Karpas-422 (cell line): Measurements from ENCODE around the gene TESMIN. TPM values are rescaled to one million over a fixed set of nuclear protein-coding genes. Genes with fewer than 3 reads are reported as not detected.

Experiments used
- DNase-seq: peaks from one replicate; pipeline ENCODE4 v3.0.0-alpha.2; 2015
- H2AFZ ChIP-seq: fragments of 200-600 bp; sonication (generic); 2 replicates; pipeline ENCODE4 v1.6.1; 2014; ENCODE audit warnings: antibody characterized with exemption, low read length, mixed read lengths
- H3K27ac ChIP-seq: fragments of 200-600 bp; sonication (generic); 2 replicates; pipeline ENCODE4 v1.5.1; 2014; ENCODE audit warnings: mild to moderate bottlenecking, low read length, moderate library complexity
- H3K27me3 ChIP-seq: fragments of 200-600 bp; sonication (generic); 2 replicates; pipeline ENCODE4 v1.6.1; 2014; ENCODE audit warnings: low read length, mixed read lengths
- H3K36me3 ChIP-seq: fragments of 200-600 bp; sonication (generic); 2 replicates; pipeline ENCODE4 v1.6.1; 2014; ENCODE audit warnings: low read length, mixed read lengths; ENCODE audit not compliant: insufficient read depth
- H3K4me1 ChIP-seq: fragments of 200-600 bp; sonication (generic); 2 replicates; pipeline ENCODE4 v1.6.1; 2014; ENCODE audit warnings: mild to moderate bottlenecking, low read length, mixed read lengths
- H3K4me2 ChIP-seq: fragments of 200-600 bp; sonication (generic); 2 replicates; pipeline ENCODE4 v1.6.1; 2014; ENCODE audit warnings: low read length, low read depth, mild to moderate bottlenecking; ENCODE audit not compliant: poor library complexity, severe bottlenecking
- H3K4me3 ChIP-seq: fragments of 200-600 bp; sonication (generic); 2 replicates; pipeline ENCODE4 v1.5.1; 2014; ENCODE audit warnings: mild to moderate bottlenecking, antibody characterized with exemption, low read length, mixed read lengths
- H3K79me2 ChIP-seq: fragments of 200-600 bp; sonication (generic); 2 replicates; pipeline ENCODE4 v1.6.1; 2014; ENCODE audit warnings: mild to moderate bottlenecking, low read length, mixed read lengths
- H3K9ac ChIP-seq: fragments of 200-600 bp; sonication (generic); 2 replicates; pipeline ENCODE4 v1.6.0; 2014; ENCODE audit warnings: low read length
- H3K9me2 ChIP-seq: fragments of 200-600 bp; sonication (generic), shearing (Covaris generic); replicated peaks from 2 replicates; pipeline ENCODE4 v1.6.0; 2014; ENCODE audit warnings: mild to moderate bottlenecking, low read length, moderate library complexity; ENCODE audit not compliant: insufficient read depth
- H3K9me3 ChIP-seq: fragments of 300-700, 200-600 bp; sonication (generic); 2 replicates; pipeline ENCODE4 v1.6.1; 2014; ENCODE audit warnings: low read length, mixed read lengths
- H4K20me1 ChIP-seq: fragments of 200-600 bp; sonication (generic); 2 replicates; pipeline ENCODE4 v1.6.1; 2014; ENCODE audit warnings: mild to moderate bottlenecking, antibody characterized with exemption, low read length, low read depth; ENCODE audit not compliant: insufficient read depth
- total RNA-seq: library from RNA; depleted of rRNA; stranded (reverse); fragments of >200 nt; shearing (Covaris generic); gene quantifications from 2 replicates; pipeline ENCODE4 v1.2.3, GENCODE V29; 2014; ENCODE audit warnings: low replicate concordance

TESMIN gene
- total RNA-seq, 1 experiment from 2014 or later, result not detected

DNA sequence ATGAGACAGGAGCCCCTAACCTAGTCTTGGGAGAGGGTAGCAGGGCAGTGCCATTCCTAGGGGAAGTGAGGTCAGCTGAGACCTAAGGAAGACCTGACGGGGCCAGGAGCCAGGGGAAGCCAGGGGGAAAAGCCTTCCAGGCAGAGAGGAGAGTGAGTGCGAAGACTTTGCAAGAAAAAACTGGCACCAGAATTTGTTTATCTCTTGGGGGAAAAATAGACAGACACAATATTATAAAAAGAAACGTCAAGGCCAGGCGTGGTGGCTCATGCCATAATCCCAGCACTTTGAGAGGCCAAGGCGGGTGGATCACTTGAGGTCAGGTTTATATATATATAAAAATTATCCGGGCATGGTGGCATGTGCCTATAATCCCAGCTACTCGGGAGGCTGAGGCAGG, 26.9 kb upstream of the TESMIN start:
- Histone ChIP-seq H3K9ac (no peak overlapping the region), H3K79me2 (no peaks in the 10 kb centered on the region), H3K4me3 (no peak overlapping the region), H3K4me2 (no peak overlapping the region), H4K20me1 (no peaks in the 10 kb centered on the region), H2AFZ (no peak overlapping the region), H3K9me3 (no peaks in the 10 kb centered on the region), H3K27ac (no peak overlapping the region), H3K27me3 (no peaks in the 10 kb centered on the region), H3K36me3 (no peaks in the 10 kb centered on the region), H3K9me2 (no peaks in the 10 kb centered on the region), H3K4me1 (no peaks in the 10 kb centered on the region)
- no peak for DNase-seq

GRCh38 chr11:68776442-68777235, 25.3 kb upstream of the TESMIN start:
- Histone ChIP-seq H3K9ac (no peak overlapping the region), H4K20me1 (no peaks in the 10 kb centered on the region), H2AFZ (no peak overlapping the region), H3K27me3 (no peaks in the 10 kb centered on the region), H3K4me2 (no peak overlapping the region), H3K4me3 (no peak overlapping the region), H3K9me3 (no peaks in the 10 kb centered on the region), H3K9me2 (no peaks in the 10 kb centered on the region), H3K36me3 (no peaks in the 10 kb centered on the region), H3K4me1 (no peaks in the 10 kb centered on the region), H3K79me2 (no peaks in the 10 kb centered on the region), H3K27ac (no peak overlapping the region)
- no peak for DNase-seq

DNA sequence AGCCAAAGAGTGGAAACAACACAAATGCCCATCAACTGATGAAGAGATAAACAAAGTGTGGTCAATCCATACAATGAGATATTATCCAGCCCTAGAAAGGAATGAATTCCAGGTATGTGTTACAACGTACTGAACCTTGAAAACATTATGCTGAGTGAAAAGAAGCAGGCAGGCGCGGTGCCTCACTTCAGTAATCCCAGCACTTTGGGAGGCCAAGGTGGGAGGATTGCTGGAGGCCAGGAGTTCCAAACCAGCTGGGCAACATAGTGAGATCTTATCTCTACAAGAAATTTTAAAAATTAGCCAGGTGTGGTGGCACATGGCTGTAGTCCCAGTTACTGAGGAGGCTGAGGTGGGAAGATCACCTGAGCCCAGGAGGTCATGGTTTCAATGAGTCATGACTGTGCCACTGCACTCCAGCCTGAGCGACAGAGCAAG, 24.6 kb upstream of the TESMIN start:
- Histone ChIP-seq H3K27ac (no peak overlapping the region), H3K4me3 (no peak overlapping the region), H4K20me1 (no peaks in the 10 kb centered on the region), H3K36me3 (no peaks in the 10 kb centered on the region), H3K9ac (no peak overlapping the region), H3K27me3 (no peaks in the 10 kb centered on the region), H3K9me3 (no peaks in the 10 kb centered on the region), H3K4me2 (no peak overlapping the region), H3K79me2 (no peaks in the 10 kb centered on the region), H2AFZ (no peak overlapping the region), H3K9me2 (no peaks in the 10 kb centered on the region), H3K4me1 (no peaks in the 10 kb centered on the region)
- DNase-seq, result no peak

DNA sequence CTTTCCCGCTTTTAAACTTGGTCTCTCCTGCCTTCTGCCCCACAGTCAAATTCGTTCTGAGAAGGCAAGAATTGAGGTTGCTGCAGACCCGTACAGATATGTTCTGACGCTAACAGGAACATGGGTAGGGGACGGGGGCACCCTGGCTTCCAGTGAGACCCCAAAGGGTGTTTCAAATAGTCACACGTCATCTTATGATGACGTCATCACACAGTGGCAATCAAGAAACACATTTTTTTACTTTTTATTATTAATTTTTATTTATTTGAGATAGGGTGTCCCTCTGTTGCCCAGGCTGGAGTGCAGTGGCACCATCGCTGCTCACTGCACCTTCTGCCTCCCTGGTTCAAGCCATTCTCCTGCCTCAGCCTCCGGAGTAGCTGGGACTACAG, 22.9 kb upstream of the TESMIN start:
- Histone ChIP-seq H3K9me2 (no peaks in the 10 kb centered on the region), H3K9ac (no peak overlapping the region), H3K27me3 (no peaks in the 10 kb centered on the region), H3K36me3 (no peaks in the 10 kb centered on the region), H3K9me3 (no peaks in the 10 kb centered on the region), H3K27ac (no peak overlapping the region), H3K79me2 (no peaks in the 10 kb centered on the region), H3K4me2 (no peak overlapping the region), H3K4me3 (no peak overlapping the region), H3K4me1 (no peaks in the 10 kb centered on the region), H2AFZ (no peak overlapping the region), H4K20me1 (no peaks in the 10 kb centered on the region)
- no peak for DNase-seq

- Histone ChIP-seq H3K9me3 (no peaks in the 10 kb centered on the region), H3K27ac (no peak overlapping the region)
These were observed 22.3 kb upstream of the TESMIN start for GRCh38 chr11:68773521-68774193.

GRCh38 chr11:68772936-68773335, 21.6 kb upstream of the TESMIN start:
- Histone ChIP-seq H3K79me2 (no peaks in the 10 kb centered on the region), H3K4me1 (no peaks in the 10 kb centered on the region), H4K20me1 (no peaks in the 10 kb centered on the region), H3K36me3 (no peaks in the 10 kb centered on the region), H3K9ac (no peak overlapping the region), H3K9me2 (no peaks in the 10 kb centered on the region), H3K27ac (no peak overlapping the region), H3K27me3 (no peaks in the 10 kb centered on the region), H3K4me3 (no peak overlapping the region), H2AFZ (no peak overlapping the region), H3K4me2 (no peak overlapping the region), H3K9me3 (no peaks in the 10 kb centered on the region)
- DNase-seq, result no peak

More at GRCh38 chr11:68773521-68774193, 22.3 kb upstream of the TESMIN start:
- H4K20me1 ChIP-seq, result no peaks in the 10 kb centered on the region
- H3K9me2 ChIP-seq, result no peaks in the 10 kb centered on the region
- H3K36me3 ChIP-seq, result no peaks in the 10 kb centered on the region
- H3K79me2 ChIP-seq, result no peaks in the 10 kb centered on the region
- H3K9ac ChIP-seq, result no peak overlapping the region
- no peak overlapping the region for H3K4me3 ChIP-seq
- no peaks in the 10 kb centered on the region for H3K4me1 ChIP-seq
- DNase-seq, result no peak
- H3K4me2 ChIP-seq, result no peak overlapping the region
- H2AFZ ChIP-seq, result no peak overlapping the region
- no peaks in the 10 kb centered on the region for H3K27me3 ChIP-seq

GRCh38 chr11:68770781-68771180, 19.5 kb upstream of the TESMIN start:
- no peaks in the 10 kb centered on the region for H3K9me3 ChIP-seq
- H3K4me3 ChIP-seq, result no peak overlapping the region
- no peak overlapping the region for H3K9ac ChIP-seq
- DNase-seq, result no peak
- no peak overlapping the region for H3K4me2 ChIP-seq
- H3K36me3 ChIP-seq, result no peaks in the 10 kb centered on the region
- H3K79me2 ChIP-seq, result no peaks in the 10 kb centered on the region
- H3K27me3 ChIP-seq, result no peaks in the 10 kb centered on the region
- H4K20me1 ChIP-seq, result no peaks in the 10 kb centered on the region
- H3K9me2 ChIP-seq, result no peaks in the 10 kb centered on the region
- no peak overlapping the region for H2AFZ ChIP-seq
- no peak overlapping the region for H3K27ac ChIP-seq
- H3K4me1 ChIP-seq, result no peaks in the 10 kb centered on the region

GRCh38 chr11:68767672-68768071, 16.4 kb upstream of the TESMIN start:
- H3K9me3 ChIP-seq, result no peaks in the 10 kb centered on the region
- H3K79me2 ChIP-seq, result no peaks in the 10 kb centered on the region
- no peaks in the 10 kb centered on the region for H3K4me1 ChIP-seq
- no peak overlapping the region for H3K27ac ChIP-seq
- H3K9me2 ChIP-seq, result no peaks in the 10 kb centered on the region
- DNase-seq, result no peak
- H3K4me3 ChIP-seq, result no peak overlapping the region
- no peaks in the 10 kb centered on the region for H4K20me1 ChIP-seq
- H2AFZ ChIP-seq, result no peak overlapping the region
- no peak overlapping the region for H3K9ac ChIP-seq
- H3K27me3 ChIP-seq, result no peaks in the 10 kb centered on the region
- no peak overlapping the region for H3K4me2 ChIP-seq
- H3K36me3 ChIP-seq, result no peaks in the 10 kb centered on the region
